ENCODE results near the gene SSC5D. TPM values are rescaled to one million over a fixed set of nuclear protein-coding genes. Genes with fewer than 3 reads are reported as not detected.

The SSC5D gene
- total RNA-seq, 1 experiment from 2014 or later = 3.2 TPM

GRCh38 chr19:55465460-55466240 is 22.6 kb upstream of the SSC5D start:
- Histone ChIP-seq H3K23me2 (ENCODE audit: insufficient read length, low read depth, low read length, poor library complexity, severe bottlenecking) (peaks cover 2% of the 10 kb centered on the region), H3T11ph (ENCODE audit: low read length) (no peak overlapping the region), H2BK120ac (ENCODE audit: low read depth, low read length, poor library complexity, severe bottlenecking) (no peak overlapping the region), H3K18ac (ENCODE audit: insufficient read length, low read depth, low read length) (no peak overlapping the region), H3K9ac (ENCODE audit: extremely low read depth, insufficient read length, low read length) (no peak overlapping the region), H2BK12ac (ENCODE audit: insufficient read length, low read depth, low read length) (no peak overlapping the region), H4K8ac (replicated peaks; ENCODE audit: insufficient read length, low read depth, low read length) (no peak overlapping the region), H2BK20ac (ENCODE audit: low read depth, low read length, poor library complexity, severe bottlenecking) (no peak overlapping the region), H3K14ac (ENCODE audit: insufficient read depth, low read length) (no peak overlapping the region), H3K4ac (ENCODE audit: low read depth, low read length) (no peak overlapping the region), H2BK5ac (ENCODE audit: insufficient read length, low read length) (no peak overlapping the region), H3K79me2 (ENCODE audit: insufficient read depth, low read length) (no peaks in the 10 kb centered on the region), H3K27me3 (ENCODE audit: insufficient read depth, low read length) (no peaks in the 10 kb centered on the region), H3K79me1 (ENCODE audit: insufficient read depth, low read depth, low read length, poor library complexity, severe bottlenecking) (no peaks in the 10 kb centered on the region), H3K27ac (ENCODE audit: insufficient read length, low read depth, low read length) (no peak overlapping the region), H2AK5ac (ENCODE audit: insufficient read length, low read length) (no peak overlapping the region), H3K56ac (ENCODE audit: insufficient read length, low read depth, low read length) (no peak overlapping the region), H4K20me1 (ENCODE audit: control insufficient read depth, insufficient read depth, insufficient read length) (no peaks in the 10 kb centered on the region), H3K4me2 (ENCODE audit: insufficient read depth, insufficient read length, low read length) (no peak overlapping the region), H4K5ac (ENCODE audit: insufficient read length, low read depth, low read length) (no peak overlapping the region), H3K9me3 (ENCODE audit: control insufficient read depth, low read depth, low read length) (no peaks in the 10 kb centered on the region), H2BK15ac (ENCODE audit: low read depth, low read length) (no peak overlapping the region), H2AFZ (ENCODE audit: low read length) (no peak overlapping the region), H4K91ac (ENCODE audit: insufficient read length, low read depth, low read length) (no peak overlapping the region), H3K23ac (ENCODE audit: insufficient read length, low read depth, low read length) (no peak overlapping the region), H3K4me1 (ENCODE audit: insufficient read depth, low read length) (no peaks in the 10 kb centered on the region; the same call in 1 of the 2 replicates)
- Mint-ChIP-seq H3K36me3 (ENCODE audit: insufficient read depth in 1 of 3, low read depth in 3 of 3) (peaks cover 0 to 2% (median 0%) of the 10 kb centered on the region in 3 experiments; a peak in 2 of 7 replicates), H3K27ac (peak overlapping the region in 1 of 3 experiments; percentile 52; a peak in 1 of 7 replicates), H3K9me3 (peaks cover 0 to 3% of the 10 kb centered on the region in 2 experiments; a peak in 1 of 5 replicates), H3K27me3 (ENCODE audit: low read depth) (peaks cover 13% of the 10 kb centered on the region), H3K4me3 (peak overlapping the region in 1 of 2 experiments; percentile 10; a peak in 1 of 5 replicates), H3K4me1 (peaks cover 16 to 20% of the 10 kb centered on the region in 2 experiments)
- DNase-seq = no peak
- no CpG with 5 or more reads among the region's 11 CpGs for WGBS (ENCODE audit: extremely low coverage, insufficient read length, low lambda C conversion rate)
- no peak for TF ChIP-seq CTCF (conservative IDR thresholded peaks at IDR 0.05)

Measured in H9 (cell line).